GM12801 (cell line): ENCODE data around the gene MOGAT2.

ENCODE experiments used
- CTCF ChIP-seq: IDR thresholded peaks from one replicate; pipeline ENCODE4 v1.5.1; 2011; ENCODE audit warnings: control low read depth; ENCODE audit not compliant: insufficient read length; ENCODE audit errors: extremely low read depth

The MOGAT2 gene

GRCh38 chr11:75714211-75714610, 3.4 kb upstream of the MOGAT2 start:
- TF ChIP-seq CTCF: no peak

DNA sequence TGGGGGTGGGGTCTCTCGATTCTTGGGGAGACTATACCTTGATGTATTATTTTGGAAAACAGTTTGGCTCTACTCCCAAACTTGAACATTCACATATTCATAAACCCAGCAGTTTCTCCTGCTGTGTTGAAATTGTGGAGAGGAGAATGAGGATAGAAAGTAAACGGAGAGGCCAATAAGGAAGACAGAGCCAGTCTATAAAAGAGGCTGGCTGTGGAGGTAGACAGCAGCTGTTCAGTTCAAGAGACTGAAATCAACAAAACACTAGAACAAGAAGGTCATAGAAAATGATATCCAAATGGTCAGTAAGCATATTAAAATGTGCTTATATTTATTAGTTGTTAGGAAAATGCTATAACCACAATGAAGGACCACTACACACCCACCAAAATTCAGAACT, 1.9 kb upstream of the MOGAT2 start:
- TF ChIP-seq CTCF: no peak

GRCh38 chr11:75716659-75717058, 979 bp upstream of the MOGAT2 start:
- TF ChIP-seq CTCF: no peak

DNA sequence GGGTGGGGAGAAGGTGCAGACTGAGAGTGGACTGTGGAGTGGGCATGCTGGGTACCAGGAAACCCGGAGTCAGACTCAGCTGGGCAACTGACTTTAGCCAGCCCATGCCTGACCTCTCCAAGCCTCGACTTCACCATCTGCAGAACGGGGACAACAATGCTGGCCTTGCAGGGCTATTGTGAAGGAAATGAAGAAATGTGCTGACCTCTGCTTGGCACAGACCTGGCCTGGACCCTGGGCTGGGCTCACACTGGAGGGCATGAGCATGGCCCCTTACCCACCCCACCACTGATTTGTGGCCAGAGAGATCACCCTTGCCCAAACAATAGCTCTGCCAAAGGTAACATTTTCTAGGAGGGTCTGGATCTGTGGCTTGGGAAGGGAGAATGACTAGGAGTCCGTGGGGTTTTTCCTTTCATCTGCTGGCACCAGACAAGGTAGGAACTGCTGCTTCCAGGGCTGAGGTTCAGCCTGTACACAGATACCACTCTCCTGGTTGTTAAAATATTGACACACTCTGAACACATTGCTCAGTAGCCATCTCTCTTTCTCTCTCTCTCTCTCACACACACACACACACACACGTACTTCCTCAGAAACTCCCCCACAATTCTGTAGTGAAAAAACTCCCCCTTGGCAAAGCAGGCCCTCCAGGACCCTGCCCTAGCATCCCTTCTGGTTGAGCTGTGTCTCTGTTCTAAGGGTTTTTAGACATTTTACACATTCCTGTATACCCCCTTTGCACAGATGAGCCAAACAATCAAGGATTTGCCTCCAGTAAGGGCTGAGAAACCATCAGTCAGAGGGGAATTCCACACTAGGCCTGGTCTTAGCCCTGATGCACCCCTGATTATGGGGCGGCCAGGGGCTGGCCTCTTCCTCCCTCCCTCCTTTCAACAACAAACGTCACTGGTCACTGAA, 1.0 kb downstream of the MOGAT2 start:
- TF ChIP-seq CTCF: no peak

GRCh38 chr11:75719340-75720239, 2.0 kb downstream of the MOGAT2 start:
- TF ChIP-seq CTCF: no peak

GRCh38 chr11:75720639-75721038, 3.0 kb downstream of the MOGAT2 start:
- TF ChIP-seq CTCF: no peak
